GM21786 (cell line): ENCODE data around the gene HAS3.
"Not testable (repeated sequence)": the region's sequence is repeated elsewhere in the genome, so short reads cannot be mapped to it uniquely, and the experiment has no call there.

Experiments used
- ATAC-seq: cut with Tn5 transposase; IDR thresholded peaks from one replicate; pipeline ENCODE4 v1.9.1; 2021; ENCODE audit not compliant: unreplicated experiment

HAS3 gene

GRCh38 chr16:69141936-69142335 is 36.5 kb downstream of the HAS3 start:
- no peak for ATAC-seq

- ATAC-seq = no peak
Measured at GRCh38 chr16:69143116-69143515, 37.7 kb downstream of the HAS3 start.

GRCh38 chr16:69145658-69146057 is 40.2 kb downstream of the HAS3 start:
- ATAC-seq = no peak

- not testable (repeated sequence) for ATAC-seq
Measured at GRCh38 chr16:69149621-69150020, 44.2 kb downstream of the HAS3 start.

GRCh38 chr16:69150146-69150865 is 44.9 kb downstream of the HAS3 start:
- ATAC-seq = no peak

- no peak for ATAC-seq
Measured at GRCh38 chr16:69157196-69157595, 51.7 kb downstream of the HAS3 start.

- ATAC-seq = no peak
Measured at GRCh38 chr16:69160192-69160591, 54.7 kb downstream of the HAS3 start.

- no peak for ATAC-seq
Measured at GRCh38 chr16:69165584-69165983, 60.1 kb downstream of the HAS3 start.

GRCh38 chr16:69166221-69166833 is 60.9 kb downstream of the HAS3 start:
- no peak for ATAC-seq

- ATAC-seq = no peak
Measured at GRCh38 chr16:69166946-69167930, 61.8 kb downstream of the HAS3 start.
